Endothelial cell of umbilical vein (primary cell): ENCODE data around the gene YTHDF2. TPM values are rescaled to one million over a fixed set of nuclear protein-coding genes. Genes with fewer than 3 reads are reported as not detected.

ENCODE experiments used
- BruUV-seq: library from RNA; stranded (reverse); fragments of 400-500 nt; replicated peaks from 2 replicates; lab custom pipeline; 2021; lab: Mats Ljungman, UMichigan
- CTCF ChIA-PET: fragments of 300-600, 350-600 bp; sonication (Branson Sonifier 250); formaldehyde crosslinking; loops from one replicate; lab custom pipeline; 2021; ENCODE audit warnings: antibody characterized with exemption, inconsistent platforms; lab: Charles Lee
- POLR2A ChIA-PET: fragments of 300-600, 350-600 bp; sonication (Branson Sonifier 250); formaldehyde crosslinking; loops from one replicate; lab custom pipeline; 2021; ENCODE audit warnings: antibody characterized with exemption, inconsistent platforms; lab: Charles Lee
- DNase-seq: peaks from one replicate; pipeline ENCODE4 v3.0.0-alpha.2; 2011; ENCODE audit warnings: low read depth, low spot score
- FAIRE-seq: peaks from 2 replicates; lab custom pipeline; 2011; peaks lifted over from hg19 to GRCh38; lab: Jason Lieb, UNC
- H2AFZ ChIP-seq: 2 replicates; pipeline ENCODE4 v1.6.0; 2012; ENCODE audit warnings: low read depth, low read length, control low read depth, inconsistent platforms
- H3K27ac ChIP-seq: 2 replicates; pipeline ENCODE4 v1.5.1; 2011; ENCODE audit warnings: low read depth, mild to moderate bottlenecking, control low read depth, low read length, moderate library complexity; ENCODE audit not compliant: insufficient read depth
- H3K27me3 ChIP-seq, 2 experiments: 2 replicates each; pipeline versions ENCODE4 v1.6.0 to v1.6.1; 2011; ENCODE audit warnings: low read length in 2 of 2, mixed read lengths in 1 of 2; ENCODE audit not compliant: control insufficient read depth in 2 of 2, insufficient read depth in 2 of 2
- H3K36me3 ChIP-seq, 2 experiments: 2 replicates in 1 of 2; 3 replicates in 1 of 2; pipeline ENCODE4 v1.5.1; 2011; ENCODE audit warnings: low read length in 2 of 2, mild to moderate bottlenecking in 1 of 2, moderate library complexity in 1 of 2; ENCODE audit not compliant: control insufficient read depth in 2 of 2, insufficient read depth in 2 of 2; ENCODE audit errors: extremely low read depth in 1 of 2
- H3K4me1 ChIP-seq: 3 replicates; pipeline ENCODE4 v1.5.1; 2011; ENCODE audit warnings: mild to moderate bottlenecking, low read length; ENCODE audit not compliant: control insufficient read depth, insufficient read depth; ENCODE audit errors: extremely low read depth
- H3K4me2 ChIP-seq: 2 replicates; pipeline ENCODE4 v1.6.1; 2011; ENCODE audit warnings: low read length, control low read depth, mixed read lengths; ENCODE audit not compliant: insufficient read depth
- H3K4me3 ChIP-seq, 3 experiments: fragments of 200-600 bp in 1 of 3; sonication (generic), shearing (Covaris generic) in 1 of 3; replicated peaks in 1 of 3; 2 replicates each; pipeline ENCODE4 v1.5.1; 2011 to 2016; ENCODE audit warnings: control low read depth in 3 of 3, low read length in 3 of 3, mild to moderate bottlenecking in 2 of 3, inconsistent platforms in 1 of 3, low read depth in 1 of 3, moderate library complexity in 1 of 3; ENCODE audit not compliant: insufficient read depth in 1 of 3
- H3K79me2 ChIP-seq: 2 replicates; pipeline ENCODE4 v1.6.0; 2012; ENCODE audit warnings: low read length, inconsistent platforms; ENCODE audit not compliant: control insufficient read depth, insufficient read depth
- H3K9ac ChIP-seq: replicated peaks from 2 replicates; pipeline ENCODE3; 2011; ENCODE audit warnings: low read length, control low read depth; ENCODE audit not compliant: insufficient read depth; ENCODE audit errors: extremely low read depth
- H3K9me1 ChIP-seq: replicated peaks from 3 replicates; pipeline ENCODE4 v1.6.0; 2011; ENCODE audit warnings: mild to moderate bottlenecking, low read length; ENCODE audit not compliant: control insufficient read depth, insufficient read depth; ENCODE audit errors: extremely low read depth
- H3K9me3 ChIP-seq: replicated peaks from 2 replicates; pipeline ENCODE4 v1.5.1; 2012; ENCODE audit warnings: low read length, inconsistent platforms; ENCODE audit not compliant: control insufficient read depth, insufficient read depth
- H4K20me1 ChIP-seq: replicated peaks from 2 replicates; pipeline ENCODE3; 2011; ENCODE audit warnings: mild to moderate bottlenecking, low read length; ENCODE audit not compliant: control insufficient read depth, insufficient read depth; ENCODE audit errors: extremely low read depth
- CTCF ChIP-seq, 2 donors: IDR thresholded peaks; 1 replicate in 1 of 2; 2 replicates in 1 of 2; pipeline ENCODE4 v1.5.1; 2011; ENCODE audit warnings: low read length in 2 of 2, mild to moderate bottlenecking in 2 of 2, moderate library complexity in 2 of 2, control low read depth in 1 of 2, inconsistent platforms in 1 of 2, low read depth in 1 of 2; ENCODE audit not compliant: insufficient read depth in 1 of 2; ENCODE audit errors: extremely low read depth in 1 of 2
- EZH2 ChIP-seq: IDR thresholded peaks from 2 replicates; pipeline ENCODE4 v1.6.1; 2012; ENCODE audit warnings: borderline replicate concordance, low read depth, mild to moderate bottlenecking, moderate library complexity, low read length, inconsistent platforms; ENCODE audit not compliant: severe bottlenecking
- FOS ChIP-seq: IDR thresholded peaks from 2 replicates; pipeline ENCODE4 v1.6.1; 2011; ENCODE audit warnings: mild to moderate bottlenecking, low read length, moderate library complexity, borderline replicate concordance; ENCODE audit not compliant: insufficient read depth
- GATA2 ChIP-seq: IDR thresholded peaks from 2 replicates; pipeline ENCODE4 v1.7.0; 2011; ENCODE audit warnings: low read depth, mild to moderate bottlenecking, moderate library complexity, mixed read lengths, low read length; ENCODE audit not compliant: insufficient read length, insufficient read depth
- JUN ChIP-seq: IDR thresholded peaks from 2 replicates; pipeline ENCODE4 v1.6.1; 2011; ENCODE audit warnings: borderline replicate concordance, low read depth; ENCODE audit not compliant: insufficient read length, insufficient read depth
- MAX ChIP-seq: IDR thresholded peaks from 2 replicates; pipeline ENCODE4 v1.6.1; 2011; ENCODE audit not compliant: insufficient read depth, insufficient read length
- MYC ChIP-seq: IDR thresholded peaks from one replicate; pipeline ENCODE4 v1.6.1; 2011; ENCODE audit warnings: mild to moderate bottlenecking, low read depth, low read length
- POLR2A ChIP-seq: IDR thresholded peaks from 2 replicates; pipeline ENCODE4 v1.6.1; 2012; ENCODE audit warnings: low read depth, mild to moderate bottlenecking, control low read depth, low read length
- POLR2AphosphoS5 ChIP-seq: IDR thresholded peaks from 2 replicates; pipeline ENCODE4 v1.6.1; 2012; ENCODE audit warnings: low read depth, mild to moderate bottlenecking, control low read depth, low read length, moderate library complexity; ENCODE audit not compliant: insufficient read depth
- dilution Hi-C: fragments of 300-500 bp; cut with MboI; formaldehyde crosslinking; loops from one replicate; pipeline ENCODE4 v1.15.0; 2019; ENCODE audit warnings: low sequenced_read_pairs; ENCODE audit not compliant: extremely low pct_ligation_motif_present
- intact Hi-C: fragments of 100-400 bp; cut with micrococcal nuclease; formaldehyde crosslinking; loops from one replicate; pipeline ENCODE4 v1.10.0; 2022
- polyA plus RNA-seq, 4 experiments: library from polyadenylated mRNA; depleted of rRNA in 3 of 4; stranded (reverse) in 3 of 4; unstranded in 1 of 4; fragments of >200 nt; gene quantifications; 2 replicates each; pipeline versions ENCODE4 v1.2.1 to v1.2.3, GENCODE V29; 2011 to 2012; ENCODE audit warnings: missing spikeins in 1 of 4
- total RNA-seq: library from RNA; stranded (reverse); gene quantifications from 2 replicates; pipeline ENCODE4 v1.2.3, GENCODE V29; 2021

The YTHDF2 gene
- total and polyA plus RNA-seq, 2 donors (not counting 3 experiments of a cell fraction or from before 2014, with no cell fraction given): 72.4 to 105 TPM

- DNase-seq (no peak), FAIRE-seq (no peak)
- Histone ChIP-seq H3K27me3 (no peaks in the 10 kb centered on the region), H3K9me1 (no peaks in the 10 kb centered on the region), H3K9me3 (no peaks in the 10 kb centered on the region), H3K4me2 (no peak overlapping the region), H3K36me3 (peaks cover 0 to 6% of the 10 kb centered on the region in 2 experiments), H2AFZ (no peak overlapping the region), H3K9ac (no peak overlapping the region), H3K27ac (no peak overlapping the region), H4K20me1 (peaks cover 9% of the 10 kb centered on the region), H3K4me1 (no peaks in the 10 kb centered on the region), H3K79me2 (peaks cover 60% of the 10 kb centered on the region), H3K4me3 (no peak overlapping the region)
- intact Hi-C loops (no loop called here), dilution Hi-C loops (no loop called here)
- BruUV-seq: no TSS peak
- ChIA-PET POLR2A (interaction anchor here (0.7 kb wide), 1 partner anchor 255 kb away, joined by 5 read pairs; no protein-coding TSS in a partner anchor), CTCF (no interaction called here)
- TF ChIP-seq MAX (no peak), FOS (no peak), POLR2AphosphoS5 (no peak), EZH2 (no peak), JUN (no peak), POLR2A (no peak), MYC (no peak), GATA2 (no peak), CTCF (IDR thresholded peaks at IDR 0.05; ENCODE audit: extremely low read depth in 1 of 2, insufficient read depth in 1 of 2, low read depth in 1 of 2, low read length in 2 of 2) (no peak)
Observed at GRCh38 chr1:28766532-28767183, 29.9 kb downstream of the YTHDF2 start.
